ENCODE results near the gene ZXDC.

Gene ZXDC, protein sequence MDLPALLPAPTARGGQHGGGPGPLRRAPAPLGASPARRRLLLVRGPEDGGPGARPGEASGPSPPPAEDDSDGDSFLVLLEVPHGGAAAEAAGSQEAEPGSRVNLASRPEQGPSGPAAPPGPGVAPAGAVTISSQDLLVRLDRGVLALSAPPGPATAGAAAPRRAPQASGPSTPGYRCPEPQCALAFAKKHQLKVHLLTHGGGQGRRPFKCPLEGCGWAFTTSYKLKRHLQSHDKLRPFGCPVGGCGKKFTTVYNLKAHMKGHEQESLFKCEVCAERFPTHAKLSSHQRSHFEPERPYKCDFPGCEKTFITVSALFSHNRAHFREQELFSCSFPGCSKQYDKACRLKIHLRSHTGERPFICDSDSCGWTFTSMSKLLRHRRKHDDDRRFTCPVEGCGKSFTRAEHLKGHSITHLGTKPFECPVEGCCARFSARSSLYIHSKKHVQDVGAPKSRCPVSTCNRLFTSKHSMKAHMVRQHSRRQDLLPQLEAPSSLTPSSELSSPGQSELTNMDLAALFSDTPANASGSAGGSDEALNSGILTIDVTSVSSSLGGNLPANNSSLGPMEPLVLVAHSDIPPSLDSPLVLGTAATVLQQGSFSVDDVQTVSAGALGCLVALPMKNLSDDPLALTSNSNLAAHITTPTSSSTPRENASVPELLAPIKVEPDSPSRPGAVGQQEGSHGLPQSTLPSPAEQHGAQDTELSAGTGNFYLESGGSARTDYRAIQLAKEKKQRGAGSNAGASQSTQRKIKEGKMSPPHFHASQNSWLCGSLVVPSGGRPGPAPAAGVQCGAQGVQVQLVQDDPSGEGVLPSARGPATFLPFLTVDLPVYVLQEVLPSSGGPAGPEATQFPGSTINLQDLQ

DNA sequence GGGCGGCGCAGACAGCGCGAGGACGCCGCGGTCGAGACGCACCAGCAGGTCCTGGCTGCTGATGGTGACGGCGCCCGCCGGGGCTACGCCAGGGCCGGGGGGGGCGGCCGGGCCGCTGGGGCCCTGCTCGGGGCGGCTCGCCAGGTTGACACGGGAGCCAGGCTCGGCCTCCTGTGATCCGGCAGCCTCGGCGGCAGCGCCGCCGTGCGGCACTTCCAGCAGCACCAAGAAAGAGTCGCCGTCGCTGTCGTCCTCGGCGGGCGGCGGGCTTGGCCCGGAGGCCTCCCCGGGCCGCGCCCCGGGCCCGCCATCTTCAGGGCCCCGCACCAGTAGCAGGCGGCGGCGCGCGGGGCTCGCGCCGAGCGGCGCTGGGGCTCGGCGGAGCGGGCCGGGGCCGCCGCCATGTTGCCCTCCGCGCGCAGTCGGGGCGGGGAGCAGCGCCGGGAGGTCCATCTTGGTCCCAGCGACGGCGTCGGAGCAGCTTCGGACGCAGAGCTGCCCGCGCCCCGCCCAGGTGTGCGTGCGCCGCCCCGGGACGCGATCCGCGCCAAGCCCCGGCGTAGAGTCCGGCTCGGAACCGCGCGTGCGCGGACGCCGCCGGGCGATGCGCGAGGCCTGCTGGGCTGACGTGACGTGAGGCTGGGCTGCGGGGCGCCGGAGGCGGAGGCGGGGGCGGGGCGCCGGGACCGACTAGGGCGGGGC, at the start of gene ZXDC:
Gene ZXDC (minus strand): TSS at position 479 of the 702 bp plus-strand sequence. CDS start 26 bp downstream, at position 453.
- peak; percentile 95 for DNase-seq

DNA sequence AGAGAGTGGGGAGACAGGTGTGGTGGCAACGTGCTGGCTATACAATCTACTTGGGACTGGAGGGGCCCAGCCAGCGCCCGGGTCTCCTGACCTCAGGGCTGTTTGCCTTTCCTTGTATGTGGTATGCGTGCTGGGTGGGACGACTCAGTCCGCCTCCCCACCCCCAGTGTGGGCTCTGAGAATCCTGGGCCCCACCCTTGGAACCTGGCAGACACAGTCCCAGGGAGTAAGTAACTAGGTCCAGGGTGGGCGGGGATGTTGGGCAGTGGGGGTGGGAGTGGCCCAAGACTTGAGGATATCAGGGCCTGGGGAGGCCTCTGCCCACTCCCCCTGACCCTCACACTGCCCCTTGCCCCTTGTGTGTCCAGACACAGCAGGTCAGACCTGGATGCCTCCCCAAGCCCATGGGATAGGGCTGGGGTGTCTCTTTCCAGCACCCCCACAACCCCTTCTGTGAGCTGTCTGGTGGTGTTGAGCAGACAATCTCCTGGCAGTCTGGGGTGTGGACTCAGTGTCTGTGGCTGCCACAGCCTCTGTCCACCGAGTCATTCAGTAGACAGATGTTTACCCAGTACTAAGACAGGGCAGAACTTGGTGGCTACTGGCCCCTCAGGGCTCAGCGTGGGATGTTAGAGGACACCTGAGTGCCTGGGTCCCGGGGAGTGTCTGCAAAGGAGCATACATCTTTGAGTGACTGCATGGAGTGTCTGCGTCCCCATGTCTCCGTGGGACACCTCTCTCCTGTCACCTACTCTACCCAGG, 49.6 kb upstream of the ZXDC start:
- no peak for DNase-seq

DNA sequence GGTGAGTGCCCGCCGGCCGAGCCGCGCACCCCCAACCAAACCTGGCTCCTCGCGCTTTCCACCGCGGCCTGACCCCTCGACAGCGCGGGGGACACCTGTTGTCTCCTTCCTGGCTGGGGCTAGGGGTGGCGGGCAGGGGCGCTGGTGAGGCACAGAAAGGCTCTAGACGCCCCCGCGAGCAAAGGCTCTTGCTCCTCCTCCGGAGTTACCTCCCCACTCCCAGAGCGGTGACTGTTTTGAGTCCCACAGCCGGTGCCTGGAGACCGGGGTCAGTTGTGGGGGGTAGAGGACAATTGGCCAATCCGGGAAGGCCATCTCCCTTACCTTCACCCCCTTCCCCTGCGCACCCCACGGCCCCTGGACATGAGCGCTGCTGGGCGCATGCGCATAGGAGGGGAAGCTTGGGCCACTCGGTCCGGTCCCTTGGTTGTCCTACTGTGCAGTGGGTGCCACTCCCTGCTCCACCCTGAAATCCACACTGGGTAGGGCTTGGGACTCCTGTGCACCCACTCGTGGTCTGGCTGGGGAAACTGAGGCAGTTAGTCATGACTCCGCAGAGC, 48.8 kb upstream of the ZXDC start:
- DNase-seq, result no peak

DNA sequence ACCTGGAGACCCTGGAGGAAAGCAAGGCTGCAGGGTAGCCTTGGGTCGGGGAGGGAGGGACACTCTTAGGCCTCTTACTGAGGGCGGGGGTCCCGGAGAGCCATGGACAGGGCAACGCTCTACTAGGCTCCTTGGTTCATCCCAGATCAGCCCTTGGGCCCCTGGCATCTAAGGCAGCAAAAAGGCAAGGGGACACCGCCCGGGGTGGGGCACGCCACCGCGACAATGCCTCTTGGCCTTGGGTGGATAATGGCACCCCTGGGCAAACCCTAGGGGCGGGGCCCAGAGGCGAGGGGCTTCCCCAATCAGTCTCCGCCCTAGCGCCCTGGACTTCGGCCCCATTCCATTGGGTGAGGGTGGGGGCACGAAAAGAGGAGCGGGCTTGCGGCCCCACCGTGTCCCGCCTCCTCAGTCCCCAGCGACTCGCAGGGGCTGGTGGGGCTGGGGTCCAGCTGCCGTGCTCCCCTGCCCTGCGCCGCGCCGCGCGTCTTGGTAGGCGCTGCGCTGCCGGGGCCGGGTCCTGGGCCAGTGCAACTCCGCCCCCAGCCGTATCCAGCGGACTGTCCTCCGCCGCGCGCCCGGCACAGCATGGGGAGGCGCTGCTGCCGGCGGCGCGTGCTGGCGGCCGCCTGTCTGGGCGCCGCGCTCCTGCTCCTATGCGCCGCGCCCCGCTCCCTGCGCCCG, 48.2 kb upstream of the ZXDC start, which contains the start of gene CHST13:
Gene CHST13 (plus strand): TSS at position 411 of the 684 bp plus-strand sequence. CDS start 178 bp downstream, at position 589.
- DNase-seq, result peak; percentile 28

DNA sequence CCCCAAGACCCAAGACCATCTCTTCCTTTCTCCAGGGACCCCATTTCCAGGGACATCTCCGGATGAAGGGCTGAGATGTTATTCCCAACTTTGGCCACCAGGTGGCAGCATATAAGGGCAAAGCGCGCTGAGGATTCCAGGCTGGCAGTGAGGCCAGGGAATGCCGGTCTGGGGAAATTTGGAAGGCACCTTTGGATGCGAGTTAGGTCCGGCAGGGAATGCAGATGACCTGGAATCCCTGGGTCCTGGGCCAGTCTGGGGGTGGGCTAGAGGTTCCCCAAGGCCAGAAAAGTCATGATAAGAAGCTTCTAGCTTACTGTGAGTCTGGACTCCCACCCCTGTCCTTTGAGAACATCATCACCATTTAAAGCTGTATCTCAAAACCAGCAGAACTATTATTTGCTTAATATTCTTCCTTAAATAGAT, 46.7 kb upstream of the ZXDC start:
- DNase-seq, result peak; percentile 21

DNA sequence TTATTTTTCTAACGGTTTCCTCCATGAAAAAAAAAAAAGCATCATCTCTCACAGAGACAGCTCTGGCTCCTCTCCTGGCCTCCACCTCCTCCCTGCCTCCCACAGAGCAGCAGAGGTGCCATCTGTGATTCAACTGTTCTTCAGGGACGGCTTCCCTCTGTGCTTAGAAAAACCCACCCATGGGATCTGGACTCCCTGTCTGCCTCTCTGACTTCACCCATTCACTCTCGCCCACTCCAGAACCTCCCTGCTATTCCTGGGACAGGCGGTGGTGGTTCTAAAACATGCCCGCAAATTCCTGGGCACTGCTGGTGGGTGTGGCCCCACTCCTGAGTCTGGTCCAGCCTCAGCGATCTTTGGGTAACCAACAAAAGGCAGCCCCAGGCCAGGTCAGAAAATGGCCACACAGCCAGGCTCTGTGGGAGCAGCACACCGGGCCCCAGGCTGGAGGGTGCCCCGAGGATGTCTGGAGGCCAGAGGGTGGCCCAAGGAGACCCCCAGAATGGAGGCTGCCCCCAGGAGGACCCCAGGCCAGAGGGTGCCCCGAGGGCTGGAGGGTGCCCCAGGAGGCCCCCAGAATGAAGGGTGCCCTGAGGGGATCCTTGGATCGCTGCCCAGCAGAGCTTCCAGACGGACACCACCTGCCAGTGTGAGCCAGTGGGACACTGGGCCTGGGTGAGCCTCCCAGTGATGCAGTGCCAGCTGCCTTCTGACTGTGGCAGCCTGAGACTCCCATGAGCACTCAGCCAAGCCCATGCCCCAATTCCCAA, 45.6 kb upstream of the ZXDC start:
- DNase-seq, result no peak

DNA sequence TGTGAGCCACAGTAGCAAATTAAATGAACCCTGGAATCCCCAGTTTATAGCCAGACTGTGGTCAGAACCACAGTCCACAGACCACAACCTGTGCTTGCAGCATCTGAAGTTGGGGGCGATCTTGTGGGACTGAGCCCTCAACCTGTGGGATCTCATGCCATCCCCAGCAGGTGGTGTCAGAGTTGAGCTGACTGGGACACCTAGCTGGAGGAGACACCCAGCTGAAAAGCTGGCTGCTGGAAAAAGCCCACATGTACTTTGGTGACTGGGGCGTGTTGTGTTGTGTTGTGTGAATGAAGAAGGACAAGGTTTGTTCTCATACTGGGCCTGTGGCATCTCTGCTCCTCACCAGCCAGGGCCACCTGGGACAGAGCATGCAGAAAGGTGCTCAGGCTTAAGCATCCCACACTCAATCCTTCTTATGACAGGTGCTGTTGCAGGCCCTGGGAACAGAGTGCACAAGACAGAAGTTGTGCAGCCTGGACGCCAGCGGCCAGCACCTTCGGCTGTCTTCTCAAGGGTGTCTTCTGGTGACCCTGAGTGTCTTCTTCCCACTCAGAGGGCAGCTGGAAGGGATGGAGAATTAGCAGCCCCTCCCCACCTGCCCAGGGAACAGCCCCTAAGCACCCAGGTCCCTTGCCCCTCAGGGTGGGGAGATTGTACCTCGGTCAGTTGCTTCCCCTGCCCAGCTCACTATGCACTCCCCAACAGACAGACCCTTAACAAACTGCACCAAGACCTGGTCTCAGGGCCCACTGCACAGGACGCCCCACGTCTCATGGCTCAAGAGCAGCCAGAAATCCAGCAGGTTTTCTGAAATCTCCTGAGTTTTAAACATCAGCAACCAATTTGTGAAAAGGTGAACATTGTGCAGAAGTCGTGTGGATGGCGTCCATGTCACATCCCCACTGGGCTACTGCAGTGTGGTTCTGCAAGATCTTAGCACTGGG, 44.1 kb upstream of the ZXDC start:
- DNase-seq, result no peak

DNA sequence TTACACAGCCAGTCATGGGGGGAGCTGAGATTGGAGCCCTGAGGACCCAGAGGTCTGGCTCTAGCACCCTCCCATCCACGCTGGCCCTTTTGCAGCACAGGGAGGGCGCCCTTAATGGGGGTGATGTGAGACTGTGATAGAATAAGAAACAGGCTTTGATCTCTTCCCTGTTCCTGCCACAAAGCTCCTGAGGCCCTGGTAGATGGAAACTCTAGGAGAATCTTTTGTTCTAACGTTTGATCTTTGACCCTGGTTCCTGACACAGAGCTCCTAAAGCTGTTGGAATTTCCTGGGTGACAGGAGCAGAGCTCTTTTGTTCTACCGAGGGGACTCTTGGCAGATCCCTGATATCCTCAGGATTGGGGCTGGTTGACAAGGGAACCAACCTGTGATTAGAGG, 43.1 kb upstream of the ZXDC start:
- no peak for DNase-seq

DNA sequence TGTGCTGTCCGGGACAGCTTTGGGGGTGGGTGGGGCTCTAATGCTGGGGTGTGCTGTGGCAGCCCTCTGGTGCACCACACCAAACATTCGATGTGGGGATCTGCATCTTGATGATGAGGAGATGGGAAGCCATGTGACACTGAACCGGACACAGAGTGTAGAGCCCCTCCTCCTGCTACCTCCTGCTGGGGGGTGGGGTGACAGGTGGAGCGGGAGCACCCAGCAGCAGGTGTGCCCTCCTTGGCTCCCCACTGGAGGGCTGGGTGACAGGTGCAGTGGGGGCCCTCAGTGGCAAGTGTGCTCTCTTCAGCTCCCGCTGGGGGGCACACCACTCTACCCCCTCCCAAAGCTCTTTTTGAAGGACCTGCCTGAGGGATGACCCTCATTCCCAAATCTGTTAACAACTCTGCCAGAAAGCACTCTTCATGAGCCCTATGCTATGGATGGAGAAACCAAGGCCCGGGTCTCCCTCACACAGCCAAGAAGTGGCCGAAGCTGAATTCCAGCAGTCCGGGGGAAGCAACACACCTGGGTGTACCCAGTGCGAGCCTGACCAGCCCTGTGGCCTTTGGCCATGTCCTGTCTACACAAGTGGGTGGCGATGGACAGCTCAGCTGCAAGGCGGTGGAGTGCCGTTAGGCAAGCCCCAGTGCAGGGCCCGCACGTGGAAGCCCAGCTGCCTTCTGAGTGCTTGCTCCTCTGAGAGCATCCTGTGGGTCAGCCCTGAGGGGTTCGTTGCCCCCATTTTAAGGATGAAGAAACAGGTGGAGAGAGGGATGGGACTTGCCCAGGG, 42.5 kb upstream of the ZXDC start:
- DNase-seq, result no peak

DNA sequence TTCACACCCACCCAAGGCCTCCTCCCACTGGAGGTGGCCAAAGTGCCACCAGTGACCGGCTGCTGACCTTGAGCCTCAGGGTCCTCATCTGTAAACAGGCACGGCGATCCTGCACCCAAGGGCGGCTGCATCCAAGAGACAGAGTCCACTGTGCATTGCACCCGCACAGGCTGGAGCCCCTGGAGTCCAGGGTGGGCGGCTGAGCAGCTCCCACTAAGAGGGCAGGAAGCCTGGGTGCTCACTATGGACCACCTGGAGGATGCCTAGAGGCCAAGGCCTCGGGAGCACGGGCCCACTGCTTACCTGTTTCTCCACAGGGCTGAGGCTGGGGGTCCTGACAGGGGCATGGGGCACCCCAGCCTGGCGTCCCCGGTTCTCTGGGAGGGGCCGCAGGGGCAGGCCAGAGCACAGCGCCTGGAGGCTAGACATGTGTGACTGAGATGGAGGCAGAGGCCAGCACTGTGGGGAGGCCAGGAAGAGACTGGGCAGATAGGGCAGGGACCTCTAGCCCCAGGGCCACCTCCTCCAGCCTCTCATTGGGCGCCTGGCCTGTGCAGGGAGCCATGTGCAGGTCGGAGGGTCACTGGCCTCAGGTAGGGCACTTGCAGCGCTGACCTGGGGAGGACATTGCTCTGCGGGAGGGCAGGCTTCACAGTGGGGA, 41.7 kb upstream of the ZXDC start, which contains the start of gene UROC1:
Gene UROC1 (minus strand): TSS at position 483 of the 661 bp plus-strand sequence. CDS start 54 bp downstream, at position 429.
- DNase-seq, result no peak

DNA sequence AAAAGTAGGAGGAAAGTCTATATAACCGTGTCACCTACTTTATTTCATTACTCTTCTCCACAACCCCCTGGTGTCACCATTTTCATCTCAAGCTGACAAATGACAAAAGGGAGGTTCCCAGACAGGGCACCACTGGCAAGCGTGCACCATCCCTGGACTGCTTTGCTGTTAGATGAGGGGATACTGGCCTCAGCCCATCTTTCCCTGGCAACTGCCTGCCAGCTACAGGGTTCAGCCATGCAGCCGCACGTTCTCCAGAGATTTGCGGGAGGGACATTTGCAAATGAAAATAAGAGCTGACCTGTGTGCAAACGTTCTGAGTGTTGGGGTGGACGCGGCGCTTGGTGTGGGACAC, 41.2 kb upstream of the ZXDC start:
- no peak for DNase-seq

DNA sequence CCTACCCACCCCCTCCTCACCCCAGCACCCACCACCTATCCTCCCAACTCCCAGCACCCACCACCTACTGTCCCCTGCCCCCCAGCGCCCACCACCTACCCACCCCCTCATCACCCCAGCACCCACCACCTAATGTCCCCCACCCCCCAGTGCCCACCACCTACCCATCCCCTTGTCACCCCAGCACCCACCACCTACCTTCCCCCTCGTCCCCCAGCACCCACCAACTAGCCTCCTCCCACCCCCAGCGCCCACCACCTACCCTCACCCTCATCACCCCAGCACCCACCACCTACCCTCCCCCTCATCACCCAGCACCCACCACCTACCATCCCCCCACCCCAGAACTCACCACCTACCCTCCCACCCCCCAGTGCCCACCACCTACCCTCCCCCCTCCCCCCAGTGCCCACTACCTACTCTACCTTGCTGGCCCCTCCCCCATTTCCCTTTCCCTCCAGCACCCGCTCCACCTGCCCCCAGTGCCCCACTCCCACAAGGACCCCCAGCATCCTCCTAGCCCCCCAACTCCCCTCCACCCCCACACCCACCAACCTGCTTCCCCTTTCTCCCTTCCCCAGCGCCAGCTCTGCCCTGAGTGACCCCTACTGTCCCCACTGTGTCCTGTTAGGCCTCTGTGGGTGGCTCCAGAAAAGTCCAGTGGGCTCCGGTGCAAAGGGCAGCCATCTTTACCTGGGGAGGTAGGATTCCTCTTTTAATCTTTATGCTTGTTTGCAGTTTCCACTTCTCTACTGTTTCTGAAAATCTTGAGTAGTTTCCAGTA, 40.7 kb upstream of the ZXDC start:
- DNase-seq, result no peak

DNA sequence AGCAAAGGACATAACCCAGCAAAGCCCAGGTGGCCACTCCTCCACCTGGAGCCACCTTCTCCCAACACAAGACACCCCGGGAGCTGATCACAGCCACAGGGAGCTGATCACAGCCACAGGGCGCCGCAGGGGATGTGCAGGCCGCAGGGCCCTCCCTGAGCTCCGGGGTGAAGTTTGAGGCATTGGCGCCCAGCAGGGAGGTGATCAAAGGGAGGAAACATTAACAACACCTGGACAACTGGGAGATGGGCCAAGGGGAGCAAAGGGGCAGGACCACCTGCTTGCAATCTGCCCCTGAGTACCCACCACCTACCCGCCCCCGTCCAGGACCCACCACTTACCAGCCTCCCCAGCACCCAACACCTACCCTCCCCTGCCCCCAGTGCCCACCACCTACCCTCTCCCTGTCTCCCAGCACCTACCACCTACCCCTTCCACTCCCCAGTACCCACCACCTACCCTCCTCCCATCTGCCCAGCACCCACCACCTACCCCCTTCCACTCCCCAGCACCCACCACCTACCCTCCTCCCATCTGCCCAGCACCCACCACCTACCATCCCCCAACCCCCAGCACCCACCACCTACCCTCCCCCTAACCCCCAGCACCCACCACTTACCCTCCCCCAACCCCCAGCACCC, 39.5 kb upstream of the ZXDC start:
- DNase-seq, result no peak

DNA sequence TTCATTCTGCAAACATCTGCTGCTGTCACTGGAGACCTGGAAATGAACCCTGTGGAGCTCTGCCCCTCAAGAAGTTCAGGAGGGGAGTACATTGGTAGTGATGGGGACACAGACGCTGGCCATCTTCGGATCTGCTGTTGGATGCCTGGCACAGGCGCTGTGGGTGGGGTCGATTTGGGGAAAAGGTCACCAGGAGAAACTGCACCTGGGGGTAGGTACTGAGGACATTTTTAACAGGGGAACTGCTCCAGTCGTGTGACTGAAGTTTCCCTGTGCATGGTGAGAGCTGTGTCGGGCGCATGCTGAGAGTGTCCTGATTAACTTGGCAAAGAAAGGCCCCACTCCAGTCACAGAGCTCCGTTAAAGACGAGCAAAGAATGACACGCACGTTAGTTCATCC, 38.5 kb upstream of the ZXDC start:
- DNase-seq, result no peak

DNA sequence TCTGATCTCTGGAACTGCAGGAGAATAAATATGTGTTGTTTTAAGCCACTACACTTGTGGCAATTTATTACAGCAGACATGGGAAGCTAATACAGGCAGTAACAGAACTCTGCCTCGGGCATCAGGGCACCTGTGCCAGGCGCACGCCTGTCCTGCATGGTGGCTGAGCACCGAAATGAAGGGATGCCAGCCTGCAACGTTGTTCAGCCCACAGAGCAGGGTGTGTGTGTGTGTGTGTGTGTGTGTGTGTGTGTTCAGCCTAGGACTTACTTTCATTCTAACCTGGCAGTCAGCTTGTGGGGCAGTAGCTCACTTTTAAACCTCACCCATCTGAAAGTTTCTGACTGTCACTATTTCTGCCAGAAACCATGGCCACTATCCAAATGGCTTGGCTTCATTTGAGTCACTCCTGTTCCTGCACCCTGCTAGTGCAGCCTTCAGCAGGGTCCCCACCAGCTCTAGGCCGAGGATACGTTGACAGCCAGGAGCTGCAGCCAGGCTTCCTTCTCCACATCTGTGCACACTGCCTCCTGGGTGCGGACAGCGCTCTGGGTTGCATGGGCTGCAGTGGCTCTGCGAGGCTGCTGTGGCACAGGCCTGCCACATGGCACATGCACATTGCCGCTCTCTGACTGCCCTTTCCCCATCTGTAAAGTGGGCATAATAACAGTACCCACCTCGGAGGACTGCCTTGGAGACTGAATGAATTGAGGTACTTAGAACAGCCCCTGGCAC, 37.4 kb upstream of the ZXDC start:
- DNase-seq, result no peak

DNA sequence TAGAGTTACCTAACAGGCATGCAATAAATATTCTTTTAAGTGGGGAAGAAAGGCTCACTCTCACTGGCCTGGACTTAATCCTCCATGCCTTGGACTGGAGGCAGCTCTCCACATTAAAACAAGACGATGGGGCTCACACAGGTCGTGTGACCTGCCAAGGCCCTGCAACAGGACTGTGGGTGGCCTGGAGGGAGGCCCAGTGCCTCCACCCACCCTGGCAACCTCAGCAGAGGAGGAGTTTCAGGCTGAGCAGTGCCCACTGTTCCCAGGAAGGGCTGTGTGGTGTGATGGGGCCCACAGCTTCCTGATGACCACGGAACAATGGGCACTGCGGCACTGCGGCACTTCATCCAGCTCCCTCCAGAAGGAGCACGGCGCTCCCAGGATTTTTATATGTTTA, 36.3 kb upstream of the ZXDC start:
- no peak for DNase-seq
